Hindlimb muscle (tissue), 1 donor: ENCODE results near the gene ERBIN. TPM values are rescaled to one million over a fixed set of nuclear protein-coding genes. Genes with fewer than 3 reads are reported as not detected.
"Not testable (repeated sequence)": the region's sequence is repeated elsewhere in the genome, so short reads cannot be mapped to it uniquely, and the experiment has no call there.

Experiments used
- DNase-seq: peaks from one replicate; pipeline ENCODE4 v3.0.0-alpha.2; 2013
- polyA plus RNA-seq: library from polyadenylated mRNA; unstranded; fragments of 120-200 nt; gene quantifications from one replicate; pipeline ENCODE4 v1.2.1, GENCODE V29; 2013; ENCODE audit not compliant: insufficient read length

Gene ERBIN
- polyA plus RNA-seq, 1 donor = 42.5 TPM

DNA sequence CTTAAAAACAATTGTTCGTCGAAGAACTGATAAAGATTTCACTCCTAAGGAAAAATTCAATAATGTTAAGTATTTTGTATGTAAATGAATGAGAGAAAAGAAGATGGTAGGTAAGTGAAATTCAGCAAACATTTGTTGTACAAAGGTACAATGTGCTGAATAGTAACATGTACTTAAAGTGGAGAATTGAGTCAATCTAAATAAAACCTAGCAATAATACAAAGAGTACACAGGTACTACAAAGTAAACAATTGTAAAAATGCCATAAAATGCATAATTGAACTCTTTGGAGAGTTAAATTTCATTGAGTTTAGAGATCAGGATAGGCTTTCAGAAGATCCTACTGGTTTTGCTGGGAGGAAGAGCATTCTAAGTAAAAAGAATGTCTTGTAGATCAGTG is 82.9 kb downstream of the ERBIN start:
- DNase-seq = no peak

DNA sequence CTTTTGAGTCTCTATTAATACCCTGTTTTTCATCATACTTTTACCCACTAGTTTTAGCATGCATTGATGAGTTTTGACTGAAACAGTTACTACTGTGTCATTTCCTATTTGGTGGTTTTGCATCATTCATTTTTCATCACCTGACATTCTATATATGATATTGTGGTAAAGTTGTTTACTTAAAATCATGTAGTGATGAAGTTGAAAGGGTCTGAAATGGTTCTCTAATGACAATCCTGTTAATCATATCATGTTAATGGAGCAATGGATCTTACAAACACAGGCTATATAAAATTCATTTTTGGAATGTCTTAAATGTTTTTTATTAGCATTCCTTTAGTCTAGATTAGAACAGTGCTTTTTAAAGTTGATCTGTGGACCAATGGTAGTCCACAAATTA is 84.1 kb downstream of the ERBIN start:
- DNase-seq = no peak

DNA sequence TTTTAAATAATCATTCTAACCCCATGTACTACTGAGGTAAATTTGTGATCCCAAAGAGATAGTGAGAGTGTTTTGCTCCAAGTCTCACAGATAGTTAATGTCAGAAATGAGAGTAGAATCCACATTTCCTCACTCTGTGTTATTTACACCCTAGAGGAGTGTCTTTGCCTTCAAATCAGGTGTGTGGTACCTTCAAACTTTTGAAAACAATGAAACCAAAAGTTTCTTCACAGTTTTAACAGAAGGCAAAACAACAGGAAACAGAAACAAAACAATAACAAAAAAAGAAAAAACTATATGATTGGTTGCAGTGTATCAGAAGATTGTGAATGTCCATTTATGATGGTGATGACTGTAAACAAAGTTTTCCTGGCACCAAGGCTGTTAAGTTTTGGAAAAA is 85.9 kb downstream of the ERBIN start:
- DNase-seq = no peak

- peak; percentile 40 for DNase-seq
These were observed 87.0 kb downstream of the ERBIN start for GRCh38 chr5:66013397-66013796.

DNA sequence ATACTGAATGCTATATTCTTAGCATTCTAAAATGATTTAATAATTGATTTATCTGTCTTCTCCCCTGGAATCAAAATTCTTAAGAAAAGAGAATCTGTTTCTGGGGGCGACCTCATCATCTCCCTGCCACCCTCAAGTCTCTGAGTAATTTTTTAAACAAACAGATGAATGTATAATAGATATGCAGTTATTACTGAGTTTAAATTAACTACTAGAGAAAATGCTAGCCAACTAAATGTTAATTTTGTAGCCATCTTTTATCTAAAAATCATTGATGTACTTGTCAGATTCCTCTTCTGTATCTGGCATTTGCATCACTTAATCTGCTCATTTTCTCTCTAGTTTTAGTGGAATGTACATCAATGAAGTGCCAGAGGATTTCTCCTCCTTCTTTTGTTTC is 87.5 kb downstream of the ERBIN start:
- no peak for DNase-seq

DNA sequence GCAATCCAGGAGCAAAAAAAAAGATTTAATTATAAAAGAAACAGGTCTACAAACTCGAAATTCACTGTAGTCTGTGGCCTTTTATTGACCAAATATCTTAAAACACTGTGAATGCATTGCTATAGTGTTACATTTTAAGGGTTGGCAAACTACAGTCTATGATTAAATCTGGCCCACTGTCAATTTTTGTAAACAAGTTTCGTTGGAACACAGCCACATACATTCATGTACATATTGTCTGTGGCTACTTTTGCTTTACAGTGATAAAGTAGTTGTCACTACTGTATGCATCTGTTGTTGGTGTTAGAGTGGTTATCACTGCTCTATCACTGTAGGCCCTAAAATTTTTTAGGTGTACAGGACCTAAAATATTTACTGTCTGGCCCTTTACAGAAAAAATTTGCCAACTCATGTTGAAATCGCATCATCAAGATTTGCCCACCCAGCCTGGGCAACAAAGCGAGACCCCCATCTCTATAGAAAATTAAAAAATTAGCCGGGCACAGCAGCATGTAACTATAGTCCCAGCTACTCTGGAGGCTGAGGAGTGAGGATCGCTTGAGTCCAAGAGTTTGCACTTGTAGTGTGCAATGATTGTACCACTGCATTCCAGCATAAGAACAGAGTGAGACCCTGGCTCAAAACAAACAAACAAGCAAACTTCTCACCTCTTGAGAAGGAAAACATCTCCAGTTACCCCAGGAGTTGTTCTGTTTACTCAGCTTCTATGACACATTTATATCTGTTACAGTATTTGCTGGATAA is 89.0 kb downstream of the ERBIN start:
- no peak for DNase-seq

DNA sequence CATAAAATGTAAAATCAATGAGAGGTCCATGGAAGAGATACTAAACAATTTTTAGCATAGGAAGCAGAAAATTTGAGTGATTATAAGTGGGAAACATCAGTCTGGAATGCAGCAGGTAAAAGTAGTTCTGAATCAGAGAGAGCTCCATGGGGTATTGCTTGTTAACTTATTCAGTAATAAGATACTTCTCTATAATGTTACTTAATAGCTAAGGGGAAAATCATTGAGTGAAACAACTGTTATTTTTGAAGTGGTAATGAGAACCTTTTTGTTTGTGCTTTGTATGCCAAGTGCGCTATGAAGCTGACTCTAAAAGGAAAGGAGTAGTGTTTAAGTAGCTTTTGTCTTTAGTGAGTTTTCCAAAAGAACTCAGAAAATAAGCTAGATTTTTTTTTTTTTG is 95.2 kb downstream of the ERBIN start:
- no peak for DNase-seq

DNA sequence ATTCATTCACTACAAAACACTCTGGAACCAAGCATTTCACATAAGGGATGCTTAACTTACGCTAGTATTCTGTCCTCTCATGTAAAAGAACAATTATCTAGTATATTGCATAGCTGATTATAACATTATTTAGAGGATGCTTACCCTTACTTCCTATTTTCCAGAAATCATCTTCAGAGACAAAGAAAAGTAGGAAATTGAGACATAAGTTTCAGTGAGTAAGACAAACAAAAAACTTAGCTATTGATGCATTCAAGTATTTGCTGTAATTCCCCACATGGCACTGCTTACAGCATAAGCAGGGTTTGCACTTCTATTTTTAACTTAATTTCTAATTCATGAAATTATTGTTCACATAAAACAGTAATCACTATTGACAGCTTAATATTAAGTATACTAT is 112.9 kb downstream of the ERBIN start:
- DNase-seq = no peak

GRCh38 chr5:66039701-66040100 is 113.3 kb downstream of the ERBIN start:
- no peak for DNase-seq

DNA sequence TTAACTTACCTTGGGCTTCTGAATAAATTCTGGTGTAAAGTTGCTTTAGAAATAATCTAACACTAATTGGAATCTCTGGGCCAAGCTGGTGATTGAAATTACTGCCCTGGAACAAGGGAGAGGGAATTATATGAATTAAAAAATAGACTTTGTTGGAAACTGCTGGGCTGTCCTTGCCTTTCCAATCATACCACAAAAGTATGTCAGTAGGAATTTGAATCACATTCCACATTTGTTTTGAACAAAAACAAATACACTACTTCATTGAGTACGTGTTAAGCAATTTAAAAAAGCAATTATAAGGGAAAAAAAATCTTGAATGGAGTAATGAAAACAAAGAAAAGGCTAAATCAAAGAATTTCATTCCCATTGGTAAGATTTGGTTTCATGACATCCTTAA is 115.3 kb downstream of the ERBIN start:
- DNase-seq = no peak

DNA sequence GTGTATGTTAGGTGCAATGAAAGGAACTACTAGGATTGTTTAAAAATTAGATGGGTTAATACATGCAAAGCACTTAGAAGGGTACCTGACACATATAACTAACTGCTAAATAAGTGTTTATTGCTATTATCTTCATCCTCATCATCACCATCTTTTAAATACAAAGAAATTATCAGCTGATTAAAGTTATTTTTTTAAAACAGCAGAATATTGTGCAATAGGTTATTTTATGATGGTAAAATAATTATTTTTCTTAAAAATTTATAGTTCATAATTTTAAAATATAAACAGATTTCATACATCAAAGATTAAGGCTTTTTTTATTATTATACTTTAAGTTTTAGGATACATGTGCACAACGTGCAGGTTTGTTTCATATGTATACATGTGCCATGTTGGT is 130.9 kb downstream of the ERBIN start:
- DNase-seq = no peak

DNA sequence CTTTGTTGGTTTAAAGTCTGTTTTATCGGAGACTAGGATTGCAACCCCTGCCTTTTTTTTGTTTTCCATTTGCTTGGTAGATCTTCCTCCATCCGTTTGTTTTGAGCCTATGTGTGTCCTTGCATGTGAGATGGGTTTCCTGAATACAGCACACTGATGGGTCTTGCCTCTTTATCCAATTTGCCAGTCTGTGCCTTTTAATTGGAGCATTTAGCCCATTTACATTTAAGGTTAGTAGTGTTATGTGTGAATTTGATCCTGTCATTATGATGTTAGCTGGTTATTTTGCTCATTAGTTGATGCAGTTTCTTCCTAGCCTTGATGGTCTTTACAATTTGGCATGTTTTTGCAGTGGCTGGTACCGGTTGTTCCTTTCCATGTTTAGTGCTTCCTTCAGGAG is 134.9 kb downstream of the ERBIN start:
- DNase-seq = not testable (repeated sequence)

- DNase-seq = not testable (repeated sequence)
These were observed 136.7 kb downstream of the ERBIN start for GRCh38 chr5:66063061-66063460.

GRCh38 chr5:66066826-66067225 is 140.5 kb downstream of the ERBIN start:
- no peak for DNase-seq

- no peak for DNase-seq
These were observed 145.7 kb downstream of the ERBIN start for GRCh38 chr5:66072031-66072430.

- no peak for DNase-seq
These were observed 148.5 kb downstream of the ERBIN start for GRCh38 chr5:66074901-66075300.

DNA sequence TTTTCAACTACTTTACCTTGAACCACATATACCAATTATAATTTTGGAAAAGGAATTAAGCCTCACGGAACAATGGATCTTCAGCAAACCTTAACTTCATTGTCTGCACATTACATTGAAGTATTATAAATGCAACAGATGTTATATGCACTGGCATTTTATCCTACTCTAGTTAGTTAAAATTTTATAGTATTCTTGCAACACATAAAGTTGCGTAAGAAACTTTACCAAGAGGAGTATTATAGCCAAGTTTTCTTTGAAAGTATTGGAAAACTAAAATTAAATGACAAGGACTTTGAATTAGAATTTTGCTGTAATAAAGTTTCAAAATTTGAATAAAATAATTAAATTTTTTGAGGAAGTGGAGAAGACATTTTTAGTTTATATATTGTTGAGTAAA is 154.3 kb downstream of the ERBIN start:
- DNase-seq = no peak

DNA sequence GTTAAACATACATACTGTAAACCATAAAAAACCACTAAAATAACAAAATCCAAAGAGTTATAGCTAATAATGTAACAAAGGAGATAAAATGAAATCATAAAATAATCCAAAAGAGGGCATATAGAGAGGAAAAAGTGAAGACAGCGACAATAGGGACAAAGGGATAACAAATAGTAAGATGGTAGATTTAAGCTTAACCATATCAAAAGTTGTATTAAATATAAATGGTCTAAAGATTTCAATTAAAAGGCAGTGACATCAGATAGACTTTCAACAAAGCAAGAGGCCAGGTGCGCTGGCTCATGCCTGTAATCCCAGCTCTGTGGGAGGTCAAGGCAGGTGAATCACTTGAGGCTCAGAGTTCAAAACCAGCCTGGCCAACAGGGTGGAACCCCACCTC is 163.0 kb downstream of the ERBIN start:
- DNase-seq = no peak

DNA sequence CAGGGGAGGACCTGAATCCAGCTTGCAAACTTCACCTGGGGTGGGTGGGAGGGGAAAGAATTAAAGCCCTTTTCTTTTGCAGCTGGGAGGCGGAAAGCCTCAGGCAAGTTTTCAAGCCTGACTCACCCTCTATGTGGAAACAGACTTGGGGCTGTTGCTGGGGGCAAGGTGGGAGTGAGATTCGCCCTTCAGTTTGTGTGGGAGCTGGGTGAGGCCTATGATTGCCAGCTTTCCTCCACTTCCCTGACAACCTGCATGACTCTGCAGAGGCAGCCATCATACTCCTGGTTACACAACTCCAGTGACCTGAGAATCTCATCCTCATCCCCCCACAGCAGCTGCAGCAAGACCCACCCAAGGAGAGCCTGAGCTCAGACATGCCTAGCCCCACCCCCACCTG is 174.5 kb downstream of the ERBIN start:
- no peak for DNase-seq

DNA sequence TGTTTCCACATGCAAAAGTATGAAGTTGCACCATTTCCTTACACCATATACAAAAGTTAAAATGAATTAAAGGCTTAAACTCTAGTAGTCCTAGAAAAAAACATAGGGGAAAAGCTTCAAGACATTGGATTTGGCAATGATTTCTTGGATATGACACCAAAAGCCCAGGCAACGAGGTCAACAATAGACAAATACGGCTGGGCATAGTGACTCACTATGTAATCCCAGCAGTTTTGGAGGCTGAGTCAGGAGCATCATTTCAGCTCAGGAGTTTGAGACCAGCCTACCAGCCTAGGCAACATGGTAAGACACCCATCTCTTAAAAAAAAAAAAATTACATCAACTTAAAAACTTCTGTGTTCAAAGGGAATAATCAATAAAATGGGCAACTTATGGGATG is 186.8 kb downstream of the ERBIN start:
- no peak for DNase-seq

DNA sequence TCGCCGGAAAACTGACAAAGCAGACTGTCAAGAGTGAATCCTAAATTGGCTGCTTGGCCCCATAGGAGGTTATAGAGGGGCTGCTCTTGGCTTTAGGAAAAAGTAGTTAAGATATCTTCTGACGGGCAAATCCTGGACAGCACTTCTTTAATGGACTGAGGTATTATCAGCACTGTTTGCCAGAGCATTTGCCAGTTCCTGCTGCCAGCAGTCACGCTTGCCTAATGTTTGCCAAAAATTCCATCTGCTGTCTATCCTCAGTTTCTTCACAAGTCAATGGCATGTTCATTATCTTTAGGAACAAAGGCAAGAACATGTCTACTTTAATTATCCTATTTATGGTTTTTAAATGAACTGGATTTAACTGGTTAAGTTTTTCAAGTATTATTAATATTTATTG is 191.9 kb downstream of the ERBIN start:
- no peak for DNase-seq

DNA sequence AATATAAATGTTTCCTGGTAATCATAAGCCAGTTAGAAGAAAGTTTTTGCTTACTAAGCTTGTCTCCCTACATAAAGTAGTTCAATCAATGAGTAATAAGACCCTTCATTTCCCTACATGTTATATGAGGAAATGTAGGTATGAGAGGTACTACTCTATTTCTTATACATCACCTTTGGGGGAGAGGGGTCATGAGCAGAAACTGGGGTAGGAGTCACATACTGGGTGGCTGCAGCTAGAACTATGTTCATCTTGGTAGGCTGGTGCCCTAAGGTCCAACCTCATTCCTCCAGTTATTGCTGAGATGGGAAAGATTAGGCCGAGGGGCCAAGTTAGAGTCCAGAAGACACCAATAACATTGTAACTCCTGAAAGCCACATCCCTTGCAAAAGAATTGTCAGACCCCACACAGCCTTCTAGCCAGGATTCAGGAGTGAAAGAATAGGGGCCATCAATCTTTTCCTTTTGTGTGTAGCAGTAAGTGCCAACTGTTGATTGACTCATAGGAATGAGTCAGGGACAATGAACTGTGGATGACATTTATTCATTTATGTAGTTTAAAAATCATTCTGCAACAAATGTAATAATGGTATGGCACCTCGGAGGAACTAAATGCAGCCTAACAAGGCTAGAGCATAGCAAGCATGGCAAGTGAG is 196.1 kb downstream of the ERBIN start:
- no peak for DNase-seq

DNA sequence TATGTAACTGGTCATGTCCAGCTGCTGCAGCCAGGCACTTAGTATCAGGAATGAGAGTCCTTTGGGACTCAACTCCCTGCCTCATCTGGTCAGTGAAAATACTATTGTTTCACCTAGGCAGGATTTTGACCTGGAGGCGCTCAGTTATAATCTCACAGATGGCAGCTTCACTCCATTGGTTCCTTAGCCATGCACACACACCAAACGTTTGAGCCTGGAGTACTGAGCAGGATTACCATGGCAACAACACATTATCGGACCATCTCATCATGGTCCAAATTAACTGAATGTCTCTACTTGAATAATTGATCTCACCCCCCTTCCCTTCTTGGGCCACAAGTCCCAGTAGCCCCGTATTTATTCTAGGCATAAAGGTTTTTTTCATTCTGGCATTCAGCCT is 202.8 kb downstream of the ERBIN start:
- no peak for DNase-seq

GRCh38 chr5:66130493-66130892 is 204.1 kb downstream of the ERBIN start:
- DNase-seq = no peak
